SK-N-SH (cell line): ENCODE results near the gene OLFM4. TPM values are rescaled to one million over a fixed set of nuclear protein-coding genes. Genes with fewer than 3 reads are reported as not detected.

ENCODE experiments used
- CTCF ChIA-PET: fragments of 300-600, 350-600 bp; formaldehyde crosslinking; extraction: SDS; loops from one replicate; lab custom pipeline; 2021; lab: Yijun Ruan, JAX
- POLR2A ChIA-PET: fragments of 350-600 bp; sonication (Branson Sonifier 250); formaldehyde crosslinking; extraction: SDS; loops from one replicate; lab custom pipeline; 2020; ENCODE audit warnings: antibody characterized with exemption, inconsistent platforms; lab: Yijun Ruan, JAX
- DNase-seq: peaks from one replicate; pipeline ENCODE4 v3.0.0; 2012
- H2AFZ ChIP-seq: fragments of 200-600 bp; sonication (generic); 2 replicates; pipeline ENCODE4 v1.8.1; 2016; ENCODE audit warnings: antibody characterized with exemption, mild to moderate bottlenecking, low read depth
- H3F3A ChIP-seq: fragments of 200-600 bp; sonication (generic); replicated peaks from 2 replicates; pipeline ENCODE3; 2016; ENCODE audit warnings: antibody characterized with exemption, mild to moderate bottlenecking; ENCODE audit not compliant: insufficient read depth
- H3K27ac ChIP-seq, 2 experiments: fragments of 200-500 bp in 1 of 2; fragments of 200-600 bp in 1 of 2; sonication (Bioruptor generic) in 1 of 2; sonication (generic), shearing (Covaris generic) in 1 of 2; 2 replicates each; pipeline versions ENCODE4 v1.5.1 to v1.6.1; 2014 to 2016; ENCODE audit warnings: low read depth in 2 of 2, inconsistent platforms in 1 of 2, low read length in 1 of 2, mild to moderate bottlenecking in 1 of 2, mixed read lengths in 1 of 2
- H3K27me3 ChIP-seq: fragments of 200-600 bp; sonication (generic), shearing (Covaris generic); 2 replicates; pipeline ENCODE4 v1.6.1; 2016; ENCODE audit warnings: mixed run types; ENCODE audit not compliant: insufficient read depth
- H3K36me3 ChIP-seq, 2 experiments: fragments of 200-500 bp in 1 of 2; fragments of 200-600 bp in 1 of 2; sonication (Bioruptor generic) in 1 of 2; sonication (generic) in 1 of 2; replicated peaks in 1 of 2; 2 replicates each; pipeline versions ENCODE3 to v1.5.1; 2014 to 2016; ENCODE audit warnings: low read length in 1 of 2, mild to moderate bottlenecking in 1 of 2; ENCODE audit not compliant: insufficient read depth in 2 of 2, control insufficient read depth in 1 of 2
- H3K4me1 ChIP-seq, 2 experiments: fragments of 200-500 bp in 1 of 2; fragments of 200-600 bp in 1 of 2; sonication (Bioruptor generic) in 1 of 2; sonication (generic), shearing (Covaris generic) in 1 of 2; 2 replicates each; pipeline versions ENCODE4 v1.5.1 to v1.6.1; 2014 to 2016; ENCODE audit warnings: low read depth in 1 of 2, low read length in 1 of 2, mixed run types in 1 of 2; ENCODE audit not compliant: insufficient read depth in 2 of 2, control insufficient read depth in 1 of 2
- H3K4me2 ChIP-seq: fragments of 200-600 bp; sonication (generic), shearing (Covaris generic); 2 replicates; pipeline ENCODE4 v1.6.1; 2017; ENCODE audit warnings: mixed run types
- H3K4me3 ChIP-seq, 2 experiments: fragments of 200-500 bp in 1 of 2; fragments of 200-600 bp in 1 of 2; sonication (Bioruptor generic) in 1 of 2; sonication (generic), shearing (Covaris generic) in 1 of 2; 2 replicates each; pipeline versions ENCODE4 v1.5.1 to v1.8.1; 2014 to 2016; ENCODE audit warnings: low read depth in 2 of 2, inconsistent platforms in 1 of 2, low read length in 1 of 2, mild to moderate bottlenecking in 1 of 2, mixed read lengths in 1 of 2, moderate library complexity in 1 of 2
- H3K79me2 ChIP-seq: fragments of 200-600 bp; sonication (generic); 2 replicates; pipeline ENCODE4 v1.8.1; 2017; ENCODE audit warnings: mild to moderate bottlenecking; ENCODE audit not compliant: insufficient read depth
- H3K9ac ChIP-seq: fragments of 200-600 bp; sonication (generic); 2 replicates; pipeline ENCODE4 v1.6.1; 2017; ENCODE audit warnings: mixed run types
- H3K9me2 ChIP-seq: fragments of 200-600 bp; sonication (generic); 2 replicates; pipeline ENCODE4 v1.6.1; 2017; ENCODE audit warnings: mixed run types
- H3K9me3 ChIP-seq: fragments of 200-600 bp; sonication (generic); 2 replicates; pipeline ENCODE4 v1.6.1; 2017; ENCODE audit warnings: mixed run types, mild to moderate bottlenecking, moderate library complexity
- H4K20me1 ChIP-seq: fragments of 200-600 bp; sonication (generic); 2 replicates; pipeline ENCODE4 v1.6.1; 2017; ENCODE audit warnings: mild to moderate bottlenecking, mixed run types; ENCODE audit not compliant: insufficient read depth
- CHD2 ChIP-seq: fragments of 150-350 bp; IDR thresholded peaks from 2 replicates; pipeline ENCODE4 v1.6.1; 2018; ENCODE audit warnings: low read length; ENCODE audit not compliant: partially characterized antibody
- ELF1 ChIP-seq: IDR thresholded peaks from 2 replicates; pipeline ENCODE4 v1.4.0; 2012
- FOSL2 ChIP-seq: IDR thresholded peaks from 2 replicates; pipeline ENCODE4 v1.4.0; 2012; ENCODE audit warnings: low read depth, mild to moderate bottlenecking, moderate library complexity, borderline replicate concordance
- FOXJ3 ChIP-seq: sonication (generic); formaldehyde crosslinking; IDR thresholded peaks from 2 replicates; pipeline ENCODE4 v1.5.1; 2020; ENCODE audit warnings: mild to moderate bottlenecking, missing genetic modification reagents
- FOXM1 ChIP-seq: IDR thresholded peaks from 2 replicates; pipeline ENCODE4 v1.4.0; 2012; ENCODE audit warnings: low read depth, mild to moderate bottlenecking
- GATA2 ChIP-seq: sonication (generic); formaldehyde crosslinking; IDR thresholded peaks from 2 replicates; pipeline ENCODE4 v1.5.0; 2020; ENCODE audit warnings: mild to moderate bottlenecking, missing genetic modification reagents
- IRF3 ChIP-seq: fragments of 150-350 bp; IDR thresholded peaks from 2 replicates; pipeline ENCODE4 v1.6.1; 2016; ENCODE audit warnings: mild to moderate bottlenecking, low read depth, low read length
- JUND ChIP-seq: IDR thresholded peaks from 2 replicates; pipeline ENCODE4 v1.4.0; 2012
- MXI1 ChIP-seq: IDR thresholded peaks from 2 replicates; pipeline ENCODE4 v1.6.1; 2012; ENCODE audit warnings: mild to moderate bottlenecking, low read depth, low read length, improper control_type of control experiment
- POLR2AphosphoS5 ChIP-seq: IDR thresholded peaks from 2 replicates; pipeline ENCODE4 v1.6.1; 2012; ENCODE audit warnings: low read depth, low read length
- RCOR1 ChIP-seq: fragments of 150-350 bp; IDR thresholded peaks from 2 replicates; pipeline ENCODE4 v1.6.1; 2017; ENCODE audit warnings: antibody characterized with exemption, low read length
- RXRA ChIP-seq: IDR thresholded peaks from 2 replicates; pipeline ENCODE4 v1.4.0; 2012; ENCODE audit warnings: low read depth, mild to moderate bottlenecking, borderline replicate concordance
- SIN3A ChIP-seq: IDR thresholded peaks from 2 replicates; pipeline ENCODE4 v1.6.1; 2012; ENCODE audit warnings: low read depth, mild to moderate bottlenecking, low read length, moderate library complexity, borderline replicate concordance
- TAF1 ChIP-seq: IDR thresholded peaks from 2 replicates; pipeline ENCODE4 v1.6.1; 2012; ENCODE audit warnings: low read depth, mild to moderate bottlenecking, low read length, moderate library complexity, borderline replicate concordance
- TCF12 ChIP-seq: IDR thresholded peaks from 2 replicates; pipeline ENCODE4 v1.4.0; 2012
- YY1 ChIP-seq: IDR thresholded peaks from 2 replicates; pipeline ENCODE4 v1.4.0; 2012; ENCODE audit warnings: low read depth, mild to moderate bottlenecking
- WGBS: methylation state at CpG from one replicate; pipeline ENCODE4 v1.1.6; 2017; ENCODE audit warnings: low lambda C conversion rate; 5-methylcytosine and 5-hydroxymethylcytosine counted together
- polyA plus RNA-seq, 3 experiments: library from polyadenylated mRNA; depleted of rRNA; stranded (reverse); fragments of >200 nt; gene quantifications; 2 replicates each; pipeline ENCODE4 v1.2.3, GENCODE V29; 2012
- TF ChIP-seq, protein P1 (sequence below): IDR thresholded peaks from 2 replicates; pipeline ENCODE4 v1.6.1; 2012; ENCODE audit warnings: mild to moderate bottlenecking, low read depth, low read length, moderate library complexity
- TF ChIP-seq, protein P2 (sequence below): IDR thresholded peaks from 2 replicates; pipeline ENCODE4 v1.4.0; 2012; ENCODE audit warnings: low read depth
- TF ChIP-seq, protein P3 (sequence below): fragments of 150-350 bp; IDR thresholded peaks from 2 replicates; pipeline ENCODE4 v1.6.1; 2017; ENCODE audit warnings: antibody characterized with exemption, low read length, low read depth, borderline replicate concordance

The OLFM4 gene
- polyA plus RNA-seq, 1 of the 3 experiments (the other 2 are of a cell fraction): not detected

GRCh38 chr13:52992110-52992509 is 36.5 kb upstream of the OLFM4 start:
- no peak overlapping the region for H3K27ac ChIP-seq
- H3K79me2 ChIP-seq: no peaks in the 10 kb centered on the region
- peaks cover 0 to 12% of the 10 kb centered on the region in 2 experiments; a peak in 2 of 4 replicates for H3K4me1 ChIP-seq
- ChIA-PET POLR2A (no interaction called here), CTCF (interaction anchor here (1.3 to 3.6 kb wide), 3 partner anchors 9 to 142 kb away, joined by 3 to 17 read pairs (median 3); no protein-coding TSS in a partner anchor)
- WGBS: 73% methylated on average over 7 of the region's 11 CpGs
- no peaks in the 10 kb centered on the region for H4K20me1 ChIP-seq
- no peak overlapping the region for H2AFZ ChIP-seq
- H3K4me2 ChIP-seq: no peak overlapping the region
- H3K4me3 ChIP-seq: no peak overlapping the region
- H3K27me3 ChIP-seq: no peaks in the 10 kb centered on the region
- H3F3A ChIP-seq: no peaks in the 10 kb centered on the region
- no peaks in the 10 kb centered on the region for H3K9me2 ChIP-seq
- H3K36me3 ChIP-seq: no peaks in the 10 kb centered on the region
- no peak for DNase-seq
- H3K9me3 ChIP-seq: no peaks in the 10 kb centered on the region
- TF ChIP-seq, protein P1, sequence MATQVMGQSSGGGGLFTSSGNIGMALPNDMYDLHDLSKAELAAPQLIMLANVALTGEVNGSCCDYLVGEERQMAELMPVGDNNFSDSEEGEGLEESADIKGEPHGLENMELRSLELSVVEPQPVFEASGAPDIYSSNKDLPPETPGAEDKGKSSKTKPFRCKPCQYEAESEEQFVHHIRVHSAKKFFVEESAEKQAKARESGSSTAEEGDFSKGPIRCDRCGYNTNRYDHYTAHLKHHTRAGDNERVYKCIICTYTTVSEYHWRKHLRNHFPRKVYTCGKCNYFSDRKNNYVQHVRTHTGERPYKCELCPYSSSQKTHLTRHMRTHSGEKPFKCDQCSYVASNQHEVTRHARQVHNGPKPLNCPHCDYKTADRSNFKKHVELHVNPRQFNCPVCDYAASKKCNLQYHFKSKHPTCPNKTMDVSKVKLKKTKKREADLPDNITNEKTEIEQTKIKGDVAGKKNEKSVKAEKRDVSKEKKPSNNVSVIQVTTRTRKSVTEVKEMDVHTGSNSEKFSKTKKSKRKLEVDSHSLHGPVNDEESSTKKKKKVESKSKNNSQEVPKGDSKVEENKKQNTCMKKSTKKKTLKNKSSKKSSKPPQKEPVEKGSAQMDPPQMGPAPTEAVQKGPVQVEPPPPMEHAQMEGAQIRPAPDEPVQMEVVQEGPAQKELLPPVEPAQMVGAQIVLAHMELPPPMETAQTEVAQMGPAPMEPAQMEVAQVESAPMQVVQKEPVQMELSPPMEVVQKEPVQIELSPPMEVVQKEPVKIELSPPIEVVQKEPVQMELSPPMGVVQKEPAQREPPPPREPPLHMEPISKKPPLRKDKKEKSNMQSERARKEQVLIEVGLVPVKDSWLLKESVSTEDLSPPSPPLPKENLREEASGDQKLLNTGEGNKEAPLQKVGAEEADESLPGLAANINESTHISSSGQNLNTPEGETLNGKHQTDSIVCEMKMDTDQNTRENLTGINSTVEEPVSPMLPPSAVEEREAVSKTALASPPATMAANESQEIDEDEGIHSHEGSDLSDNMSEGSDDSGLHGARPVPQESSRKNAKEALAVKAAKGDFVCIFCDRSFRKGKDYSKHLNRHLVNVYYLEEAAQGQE: no peak
- TF ChIP-seq MXI1 (no peak), YY1 (no peak), IRF3 (no peak), TCF12 (no peak), CHD2 (no peak), POLR2AphosphoS5 (no peak), FOXJ3 (CRISPR knock-in tag) (no peak), FOXM1 (no peak), RXRA (no peak), ELF1 (no peak), FOSL2 (no peak), JUND (no peak), SIN3A (no peak)
- no peak overlapping the region for H3K9ac ChIP-seq

DNA sequence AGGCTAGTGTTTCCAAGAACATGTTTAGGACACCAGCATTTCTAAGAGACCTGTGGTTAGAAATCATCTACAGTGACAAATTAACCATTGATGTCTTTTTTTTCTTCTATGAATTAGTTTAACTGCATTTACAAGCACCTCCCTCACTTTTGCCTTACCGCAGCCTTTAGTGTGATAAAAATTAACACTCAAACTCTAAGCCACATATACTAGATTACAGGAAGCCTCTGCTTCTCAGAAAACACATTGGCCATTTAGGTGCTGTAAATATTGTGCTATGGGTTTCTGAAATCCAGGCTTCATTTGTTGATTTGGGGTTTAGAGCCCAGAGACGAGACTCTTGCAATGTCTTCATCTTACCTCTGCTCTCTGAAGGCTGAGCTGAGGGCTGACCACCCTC is 34.6 kb upstream of the OLFM4 start:
- POLR2A ChIA-PET: no interaction called here
- CTCF ChIA-PET: interaction anchor here (0.7 to 2.2 kb wide), 3 partner anchors 26 to 158 kb away, joined by 3 to 18 read pairs (median 4); no protein-coding TSS in a partner anchor
- TF ChIP-seq CHD2 (no peak), GATA2 (CRISPR knock-in tag) (no peak), MXI1 (no peak), RCOR1 (no peak), FOXM1 (no peak), TAF1 (no peak), POLR2AphosphoS5 (no peak)
- TF ChIP-seq, protein P1: no peak
- TF ChIP-seq, protein P2, sequence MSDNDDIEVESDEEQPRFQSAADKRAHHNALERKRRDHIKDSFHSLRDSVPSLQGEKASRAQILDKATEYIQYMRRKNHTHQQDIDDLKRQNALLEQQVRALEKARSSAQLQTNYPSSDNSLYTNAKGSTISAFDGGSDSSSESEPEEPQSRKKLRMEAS: no peak
- TF ChIP-seq, protein P3, sequence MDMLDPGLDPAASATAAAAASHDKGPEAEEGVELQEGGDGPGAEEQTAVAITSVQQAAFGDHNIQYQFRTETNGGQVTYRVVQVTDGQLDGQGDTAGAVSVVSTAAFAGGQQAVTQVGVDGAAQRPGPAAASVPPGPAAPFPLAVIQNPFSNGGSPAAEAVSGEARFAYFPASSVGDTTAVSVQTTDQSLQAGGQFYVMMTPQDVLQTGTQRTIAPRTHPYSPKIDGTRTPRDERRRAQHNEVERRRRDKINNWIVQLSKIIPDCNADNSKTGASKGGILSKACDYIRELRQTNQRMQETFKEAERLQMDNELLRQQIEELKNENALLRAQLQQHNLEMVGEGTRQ: no peak

More for the DNA sequence above, 34.6 kb upstream of the OLFM4 start:
- Histone ChIP-seq H3K27me3 (no peaks in the 10 kb centered on the region), H3K27ac (no peak overlapping the region), H3K79me2 (no peaks in the 10 kb centered on the region), H3K9me3 (no peaks in the 10 kb centered on the region), H2AFZ (no peak overlapping the region), H3K4me2 (no peak overlapping the region), H4K20me1 (no peaks in the 10 kb centered on the region), H3K9ac (no peak overlapping the region), H3K9me2 (no peaks in the 10 kb centered on the region), H3K4me1 (peaks cover 0 to 12% of the 10 kb centered on the region in 2 experiments; a peak in 2 of 4 replicates), H3F3A (no peaks in the 10 kb centered on the region), H3K36me3 (no peaks in the 10 kb centered on the region), H3K4me3 (no peak overlapping the region)
- 44% methylated on average over 2 of the region's 2 CpGs for WGBS
- DNase-seq: no peak
